GM19372 (cell line): Measurements from ENCODE around the gene SLC2A13.
"Not testable (repeated sequence)": the region's sequence is repeated elsewhere in the genome, so short reads cannot be mapped to it uniquely, and the experiment has no call there.

Experiments used
- ATAC-seq: cut with Tn5 transposase; IDR thresholded peaks from one replicate; pipeline ENCODE4 v1.9.1; 2021; ENCODE audit warnings: mild to moderate bottlenecking, low read depth, moderate library complexity; ENCODE audit not compliant: unreplicated experiment

The SLC2A13 gene

GRCh38 chr12:39935839-39936238 is 170.0 kb downstream of the SLC2A13 start:
- ATAC-seq = no peak

GRCh38 chr12:39935275-39935674 is 170.6 kb downstream of the SLC2A13 start:
- ATAC-seq = no peak

- ATAC-seq = no peak
These were observed 174.0 kb downstream of the SLC2A13 start for GRCh38 chr12:39931857-39932256.

- ATAC-seq = no peak
These were observed 174.7 kb downstream of the SLC2A13 start for GRCh38 chr12:39931231-39931630.

GRCh38 chr12:39930101-39930500 is 175.8 kb downstream of the SLC2A13 start:
- no peak for ATAC-seq

- no peak for ATAC-seq
These were observed 177.5 kb downstream of the SLC2A13 start for GRCh38 chr12:39928181-39928899.

GRCh38 chr12:39923364-39923763 is 182.5 kb downstream of the SLC2A13 start:
- ATAC-seq = no peak

GRCh38 chr12:39922598-39922997 is 183.3 kb downstream of the SLC2A13 start:
- ATAC-seq = not testable (repeated sequence)

GRCh38 chr12:39920647-39921046 is 185.2 kb downstream of the SLC2A13 start:
- ATAC-seq = no peak

- ATAC-seq = no peak
These were observed 185.7 kb downstream of the SLC2A13 start for GRCh38 chr12:39920222-39920621.

- no peak for ATAC-seq
These were observed 186.1 kb downstream of the SLC2A13 start for GRCh38 chr12:39919790-39920189.

GRCh38 chr12:39915249-39915648 is 190.6 kb downstream of the SLC2A13 start:
- ATAC-seq = no peak

- ATAC-seq = no peak
These were observed 193.5 kb downstream of the SLC2A13 start for GRCh38 chr12:39912211-39912980.

GRCh38 chr12:39906237-39906636 is 199.6 kb downstream of the SLC2A13 start:
- ATAC-seq = no peak

- ATAC-seq = no peak
These were observed 200.7 kb downstream of the SLC2A13 start for GRCh38 chr12:39905152-39905551.

GRCh38 chr12:39902821-39903220 is 203.1 kb downstream of the SLC2A13 start:
- ATAC-seq = no peak

- no peak for ATAC-seq
These were observed 208.6 kb downstream of the SLC2A13 start for GRCh38 chr12:39897315-39897714.

- not testable (repeated sequence) for ATAC-seq
These were observed 212.5 kb downstream of the SLC2A13 start for GRCh38 chr12:39893388-39893787.

GRCh38 chr12:39892146-39892545 is 213.7 kb downstream of the SLC2A13 start:
- no peak for ATAC-seq

- ATAC-seq = no peak
These were observed 218.0 kb downstream of the SLC2A13 start for GRCh38 chr12:39887856-39888255.

GRCh38 chr12:39886106-39886505 is 219.8 kb downstream of the SLC2A13 start:
- no peak for ATAC-seq

- ATAC-seq = no peak
These were observed 221.2 kb downstream of the SLC2A13 start for GRCh38 chr12:39884616-39885125.
